Measurements from ENCODE around the gene TYK2. TPM values are rescaled to one million over a fixed set of nuclear protein-coding genes. Genes with fewer than 3 reads are reported as not detected.

TYK2 gene
- total and polyA plus RNA-seq, 2 of the 13 experiments (the other 11 are each of a cell fraction or from before 2014, with no cell fraction given), result 38.8 to 60.1 TPM

DNA sequence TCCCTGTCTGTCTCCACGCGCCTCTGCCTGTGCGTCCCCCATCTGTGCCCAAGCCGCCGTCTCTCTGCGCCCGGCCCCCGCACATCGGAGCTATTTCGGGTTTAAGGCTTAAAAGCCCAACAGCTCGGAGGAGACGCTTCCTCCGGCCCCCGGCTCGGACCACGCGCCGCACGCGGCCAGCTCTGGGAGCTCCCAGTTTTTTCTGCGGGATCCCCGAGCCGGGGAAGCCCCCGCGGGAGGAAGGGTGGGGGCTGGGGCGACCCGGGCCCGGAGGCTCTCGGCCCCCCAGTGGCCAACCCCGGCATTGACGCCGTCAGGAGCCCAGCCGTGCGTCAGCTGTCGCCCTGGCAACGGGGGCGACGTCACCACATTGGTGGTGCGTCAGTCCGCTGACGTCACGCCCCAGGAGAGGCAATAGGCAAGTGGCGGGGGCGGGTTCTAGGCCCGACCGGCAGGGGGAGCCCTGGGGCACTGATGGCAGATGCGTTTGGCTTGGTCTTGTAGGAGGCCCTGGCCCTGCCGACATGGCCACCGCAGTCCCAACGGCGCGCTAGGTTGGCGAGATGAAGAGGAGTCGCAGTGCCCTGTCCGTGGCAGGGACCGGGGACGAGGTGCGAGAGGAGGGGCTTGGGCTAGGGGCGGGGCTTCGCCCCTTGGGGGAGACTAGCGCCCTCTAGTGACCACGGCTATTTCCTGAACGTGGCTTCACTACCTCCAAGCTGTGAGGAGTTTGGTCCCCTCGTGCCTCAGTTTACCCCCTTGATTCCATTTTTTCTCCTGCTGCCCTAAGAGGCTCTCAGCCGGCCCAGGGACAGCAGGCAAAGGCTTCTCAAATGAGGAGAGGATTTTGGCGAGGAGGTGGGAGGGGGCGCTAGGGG is 36.2 kb upstream of the TYK2 start (continued):
- TF ChIP-seq, protein P1, sequence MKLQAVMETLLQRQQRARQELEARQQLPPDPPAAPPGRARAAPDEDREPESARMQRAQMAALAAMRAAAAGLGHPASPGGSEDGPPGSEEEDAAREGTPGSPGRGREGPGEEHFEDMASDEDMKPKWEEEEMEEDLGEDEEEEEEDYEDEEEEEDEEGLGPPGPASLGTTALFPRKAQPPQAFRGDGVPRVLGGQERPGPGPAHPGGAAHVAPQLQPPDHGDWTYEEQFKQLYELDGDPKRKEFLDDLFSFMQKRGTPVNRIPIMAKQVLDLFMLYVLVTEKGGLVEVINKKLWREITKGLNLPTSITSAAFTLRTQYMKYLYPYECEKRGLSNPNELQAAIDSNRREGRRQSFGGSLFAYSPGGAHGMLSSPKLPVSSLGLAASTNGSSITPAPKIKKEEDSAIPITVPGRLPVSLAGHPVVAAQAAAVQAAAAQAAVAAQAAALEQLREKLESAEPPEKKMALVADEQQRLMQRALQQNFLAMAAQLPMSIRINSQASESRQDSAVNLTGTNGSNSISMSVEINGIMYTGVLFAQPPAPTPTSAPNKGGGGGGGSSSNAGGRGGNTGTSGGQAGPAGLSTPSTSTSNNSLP (IDR thresholded peaks at IDR 0.05; ENCODE audit: low read depth, low read length), result 0 out of 2 replicates have a peak, but pooled peaks have one; percentile 25
- TF ChIP-seq CBX1 (IDR thresholded peaks at IDR 0.05; ENCODE audit: low read depth) (no peak), NFIC (IDR thresholded peaks at IDR 0.05; ENCODE audit: low read length) (no peak), TBP (CRISPR knock-in tag; IDR thresholded peaks at IDR 0.05) (peak; percentile 35; the same call in 1 of the 2 replicates), ERF (CRISPR knock-in tag; IDR thresholded peaks at IDR 0.05) (peak; percentile 73), KLF6 (CRISPR knock-in tag; IDR thresholded peaks at IDR 0.05) (peak; percentile 83; the same call in 1 of the 2 replicates), ZBTB3 (CRISPR knock-in tag; IDR thresholded peaks at IDR 0.05; ENCODE audit: borderline replicate concordance, low read depth) (peak; percentile 54; the same call in 1 of the 2 replicates), ZKSCAN5 (CRISPR knock-in tag; IDR thresholded peaks at IDR 0.05) (no peak), RORA (CRISPR knock-in tag; IDR thresholded peaks at IDR 0.05) (no peak), MAF1 (CRISPR knock-in tag; IDR thresholded peaks at IDR 0.05; ENCODE audit: borderline replicate concordance) (no peak), ZNF547 (CRISPR knock-in tag; IDR thresholded peaks at IDR 0.05) (peak; percentile 77), HIVEP1 (CRISPR knock-in tag; IDR thresholded peaks at IDR 0.05) (peak; percentile 100)
- TF ChIP-seq, protein P2, sequence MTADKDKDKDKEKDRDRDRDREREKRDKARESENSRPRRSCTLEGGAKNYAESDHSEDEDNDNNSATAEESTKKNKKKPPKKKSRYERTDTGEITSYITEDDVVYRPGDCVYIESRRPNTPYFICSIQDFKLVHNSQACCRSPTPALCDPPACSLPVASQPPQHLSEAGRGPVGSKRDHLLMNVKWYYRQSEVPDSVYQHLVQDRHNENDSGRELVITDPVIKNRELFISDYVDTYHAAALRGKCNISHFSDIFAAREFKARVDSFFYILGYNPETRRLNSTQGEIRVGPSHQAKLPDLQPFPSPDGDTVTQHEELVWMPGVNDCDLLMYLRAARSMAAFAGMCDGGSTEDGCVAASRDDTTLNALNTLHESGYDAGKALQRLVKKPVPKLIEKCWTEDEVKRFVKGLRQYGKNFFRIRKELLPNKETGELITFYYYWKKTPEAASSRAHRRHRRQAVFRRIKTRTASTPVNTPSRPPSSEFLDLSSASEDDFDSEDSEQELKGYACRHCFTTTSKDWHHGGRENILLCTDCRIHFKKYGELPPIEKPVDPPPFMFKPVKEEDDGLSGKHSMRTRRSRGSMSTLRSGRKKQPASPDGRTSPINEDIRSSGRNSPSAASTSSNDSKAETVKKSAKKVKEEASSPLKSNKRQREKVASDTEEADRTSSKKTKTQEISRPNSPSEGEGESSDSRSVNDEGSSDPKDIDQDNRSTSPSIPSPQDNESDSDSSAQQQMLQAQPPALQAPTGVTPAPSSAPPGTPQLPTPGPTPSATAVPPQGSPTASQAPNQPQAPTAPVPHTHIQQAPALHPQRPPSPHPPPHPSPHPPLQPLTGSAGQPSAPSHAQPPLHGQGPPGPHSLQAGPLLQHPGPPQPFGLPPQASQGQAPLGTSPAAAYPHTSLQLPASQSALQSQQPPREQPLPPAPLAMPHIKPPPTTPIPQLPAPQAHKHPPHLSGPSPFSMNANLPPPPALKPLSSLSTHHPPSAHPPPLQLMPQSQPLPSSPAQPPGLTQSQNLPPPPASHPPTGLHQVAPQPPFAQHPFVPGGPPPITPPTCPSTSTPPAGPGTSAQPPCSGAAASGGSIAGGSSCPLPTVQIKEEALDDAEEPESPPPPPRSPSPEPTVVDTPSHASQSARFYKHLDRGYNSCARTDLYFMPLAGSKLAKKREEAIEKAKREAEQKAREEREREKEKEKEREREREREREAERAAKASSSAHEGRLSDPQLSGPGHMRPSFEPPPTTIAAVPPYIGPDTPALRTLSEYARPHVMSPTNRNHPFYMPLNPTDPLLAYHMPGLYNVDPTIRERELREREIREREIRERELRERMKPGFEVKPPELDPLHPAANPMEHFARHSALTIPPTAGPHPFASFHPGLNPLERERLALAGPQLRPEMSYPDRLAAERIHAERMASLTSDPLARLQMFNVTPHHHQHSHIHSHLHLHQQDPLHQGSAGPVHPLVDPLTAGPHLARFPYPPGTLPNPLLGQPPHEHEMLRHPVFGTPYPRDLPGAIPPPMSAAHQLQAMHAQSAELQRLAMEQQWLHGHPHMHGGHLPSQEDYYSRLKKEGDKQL (CRISPR knock-in tag; IDR thresholded peaks at IDR 0.05; ENCODE audit: low read depth), result peak; percentile 40
- TF ChIP-seq, protein P3, sequence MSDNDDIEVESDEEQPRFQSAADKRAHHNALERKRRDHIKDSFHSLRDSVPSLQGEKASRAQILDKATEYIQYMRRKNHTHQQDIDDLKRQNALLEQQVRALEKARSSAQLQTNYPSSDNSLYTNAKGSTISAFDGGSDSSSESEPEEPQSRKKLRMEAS (IDR thresholded peaks at IDR 0.05), result peak; percentile 55; the same call in 1 of the 2 replicates
- TF ChIP-seq, protein P4, sequence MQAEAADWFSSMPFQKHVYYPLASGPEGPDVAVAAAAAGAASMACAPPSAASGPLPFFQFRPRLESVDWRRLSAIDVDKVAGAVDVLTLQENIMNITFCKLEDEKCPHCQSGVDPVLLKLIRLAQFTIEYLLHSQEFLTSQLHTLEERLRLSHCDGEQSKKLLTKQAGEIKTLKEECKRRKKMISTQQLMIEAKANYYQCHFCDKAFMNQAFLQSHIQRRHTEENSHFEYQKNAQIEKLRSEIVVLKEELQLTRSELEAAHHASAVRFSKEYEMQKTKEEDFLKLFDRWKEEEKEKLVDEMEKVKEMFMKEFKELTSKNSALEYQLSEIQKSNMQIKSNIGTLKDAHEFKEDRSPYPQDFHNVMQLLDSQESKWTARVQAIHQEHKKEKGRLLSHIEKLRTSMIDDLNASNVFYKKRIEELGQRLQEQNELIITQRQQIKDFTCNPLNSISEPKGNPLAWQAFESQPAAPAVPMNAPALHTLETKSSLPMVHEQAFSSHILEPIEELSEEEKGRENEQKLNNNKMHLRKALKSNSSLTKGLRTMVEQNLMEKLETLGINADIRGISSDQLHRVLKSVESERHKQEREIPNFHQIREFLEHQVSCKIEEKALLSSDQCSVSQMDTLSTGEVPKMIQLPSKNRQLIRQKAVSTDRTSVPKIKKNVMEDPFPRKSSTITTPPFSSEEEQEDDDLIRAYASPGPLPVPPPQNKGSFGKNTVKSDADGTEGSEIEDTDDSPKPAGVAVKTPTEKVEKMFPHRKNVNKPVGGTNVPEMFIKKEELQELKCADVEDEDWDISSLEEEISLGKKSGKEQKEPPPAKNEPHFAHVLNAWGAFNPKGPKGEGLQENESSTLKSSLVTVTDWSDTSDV (CRISPR knock-in tag; IDR thresholded peaks at IDR 0.05), result no peak
